Stimulated activated naive CD4-positive, alpha-beta T cell (primary cell): ENCODE data around the gene PHYH.
A peak's percentile ranks its signal among the peaks of the same experiment; 100 is the strongest.
"Not testable (repeated sequence)": the region's sequence is repeated elsewhere in the genome, so short reads cannot be mapped to it uniquely, and the experiment has no call there.

Experiments used
- DNase-seq, 6 experiments: peaks; one replicate each; lab custom pipeline; 2025; lab: John Stamatoyannopoulos, UW

PHYH gene

DNA sequence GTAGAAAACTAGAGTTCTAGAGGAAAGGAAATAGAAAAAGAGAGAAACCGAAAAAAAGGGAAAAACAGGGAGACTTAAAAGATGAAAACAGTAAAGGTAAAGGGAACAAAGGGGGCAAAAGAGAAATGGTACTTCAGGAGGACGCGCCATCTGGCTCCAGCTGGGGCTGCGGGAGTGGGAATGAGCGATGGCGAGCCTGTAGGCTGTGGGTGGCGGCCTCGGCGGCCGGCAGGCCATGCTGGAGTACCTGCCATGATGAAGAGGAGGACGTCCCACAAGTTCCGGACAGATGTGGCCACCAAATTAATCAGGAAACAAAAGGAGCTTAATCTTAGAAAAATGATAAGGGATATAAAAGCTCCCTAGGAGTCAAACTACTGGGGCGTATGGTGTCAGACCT, 21.7 kb upstream of the PHYH start:
- DNase-seq, result no peak

DNA sequence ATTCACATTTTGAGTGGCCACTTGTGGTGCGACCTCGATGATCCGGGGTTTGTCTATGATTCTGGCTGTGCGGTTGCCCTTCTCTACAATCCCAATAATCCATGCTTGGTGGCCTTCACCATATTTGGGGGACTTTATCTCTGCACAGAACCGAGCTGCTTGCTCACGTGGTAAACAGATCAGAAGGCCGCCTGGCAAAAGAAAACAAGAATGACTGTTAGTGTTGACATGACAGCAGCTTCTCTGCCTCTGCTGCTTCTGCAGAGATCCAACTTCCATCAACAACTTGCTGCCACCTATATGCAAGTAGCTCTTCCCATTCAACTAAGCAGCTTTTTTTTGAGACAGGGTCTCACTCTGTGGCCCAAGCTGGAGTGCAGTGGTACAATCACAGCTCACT, 19.3 kb upstream of the PHYH start:
- no peak for DNase-seq

DNA sequence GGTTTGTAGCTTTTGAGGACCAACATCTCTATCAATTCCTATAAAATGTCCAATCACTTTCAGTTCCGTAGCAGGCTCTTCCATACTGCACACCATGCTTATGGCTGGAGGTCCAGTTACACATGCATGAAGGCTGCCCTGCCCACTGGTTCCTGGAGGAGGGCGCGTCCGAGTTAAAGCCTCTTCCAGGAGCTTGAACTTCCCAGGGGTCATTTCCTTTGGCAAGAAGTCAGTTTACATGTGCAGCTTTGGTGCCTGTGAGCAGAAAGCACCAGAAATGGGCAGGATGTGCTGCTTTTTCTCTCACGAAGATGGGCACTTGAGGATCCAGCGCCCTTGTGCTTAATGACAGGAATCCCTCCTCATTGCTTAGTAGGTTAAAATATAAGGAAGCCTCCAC, 17.6 kb upstream of the PHYH start:
- no peak for DNase-seq

DNA sequence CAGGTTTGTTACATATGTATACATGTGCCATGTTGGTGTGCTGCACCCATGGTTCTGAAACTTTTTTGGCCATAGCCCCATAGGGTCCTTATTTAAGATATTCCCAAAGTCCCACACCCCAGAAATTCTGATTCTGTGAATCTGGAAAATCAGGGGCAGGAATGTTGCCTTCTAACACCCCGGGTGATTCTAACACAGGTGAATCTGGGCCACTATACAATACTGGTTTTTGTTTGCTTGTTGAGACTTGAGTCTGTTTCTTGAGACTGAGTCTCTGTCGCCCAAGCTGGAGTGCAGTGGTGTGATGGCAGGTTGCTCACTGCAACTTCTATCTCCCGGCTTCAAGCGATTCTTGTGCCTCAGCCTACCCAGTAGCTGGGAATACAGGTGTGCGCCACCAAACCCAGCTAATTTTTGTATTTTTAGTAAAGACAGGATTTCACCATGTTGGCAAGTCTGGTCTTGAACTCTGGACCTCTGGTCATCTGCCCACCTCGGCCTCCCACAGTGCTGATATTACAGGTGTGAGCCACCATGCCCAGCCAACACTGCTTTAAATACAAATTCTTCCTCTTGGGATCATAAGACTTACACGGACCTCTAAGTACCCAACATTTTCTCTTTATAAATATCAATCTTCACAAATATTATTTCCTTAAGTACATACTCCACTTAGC, 16.9 kb upstream of the PHYH start:
- DNase-seq, result no peak

DNA sequence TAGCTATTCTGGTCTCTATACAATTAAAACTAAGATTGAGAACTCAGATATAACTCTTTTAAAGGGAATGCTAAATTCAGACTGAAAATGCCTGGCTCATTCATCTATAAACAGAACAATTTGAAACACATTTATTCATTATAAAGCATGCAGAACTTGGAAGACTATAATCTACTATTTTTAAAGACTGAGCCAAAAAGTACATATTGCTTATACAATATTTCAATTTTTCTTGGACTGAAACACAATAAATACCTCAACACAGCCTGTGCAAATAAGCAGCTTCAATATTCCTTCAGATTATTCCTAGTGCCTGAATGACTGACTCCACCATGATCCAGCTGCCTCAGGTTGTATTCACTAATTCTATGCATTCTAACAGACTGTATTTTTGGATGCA, 15.5 kb upstream of the PHYH start:
- no peak for DNase-seq

DNA sequence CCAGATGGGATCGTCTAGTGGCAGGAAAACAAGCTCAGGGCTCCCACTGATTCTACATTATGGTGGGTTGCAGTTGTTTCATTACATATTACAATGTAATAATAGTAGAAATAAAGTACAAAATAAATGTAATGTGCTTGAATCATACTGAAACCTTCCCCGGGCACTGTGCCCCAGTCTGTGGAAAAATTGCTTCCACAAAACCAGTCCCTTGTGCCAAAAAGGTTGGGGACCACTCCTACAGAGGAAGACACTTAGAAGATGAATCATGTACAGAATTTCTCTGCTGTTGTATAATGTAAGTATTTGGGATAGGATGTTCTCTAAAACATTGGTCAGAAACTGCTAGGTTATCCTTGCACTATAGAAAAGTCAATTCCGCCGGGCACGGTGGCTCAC, 11.3 kb upstream of the PHYH start:
- no peak for DNase-seq

DNA sequence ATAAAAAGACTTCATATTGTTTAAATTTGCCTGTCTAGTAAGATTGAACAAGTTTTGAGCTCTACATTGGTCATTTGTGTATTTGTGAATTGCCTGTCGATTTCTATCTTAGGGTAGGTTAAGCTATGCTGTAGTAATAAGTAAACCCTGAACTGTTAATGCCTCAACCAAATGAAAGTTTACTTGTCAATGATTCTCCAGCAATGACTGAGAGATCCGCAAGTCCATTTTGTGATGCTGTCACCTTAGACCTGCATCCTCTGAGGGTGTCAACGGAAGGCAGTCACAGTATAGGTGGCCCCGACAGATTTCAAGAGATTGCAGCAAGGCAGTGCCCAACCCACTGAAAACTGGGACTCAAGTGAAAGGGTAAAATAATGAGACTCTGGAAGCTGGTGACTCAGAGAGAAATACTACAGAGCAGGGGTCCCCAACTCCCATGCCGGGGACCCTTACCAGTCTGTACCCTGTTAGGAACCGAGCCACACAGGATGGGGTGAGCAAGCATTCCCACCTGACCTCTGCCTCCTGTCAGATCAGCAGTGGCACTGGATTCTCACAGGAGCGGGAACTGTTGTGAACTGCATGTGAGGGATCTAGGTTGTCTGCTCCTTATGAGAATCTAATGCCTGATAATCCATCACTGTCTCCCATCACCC, 10.8 kb upstream of the PHYH start:
- no peak for DNase-seq

DNA sequence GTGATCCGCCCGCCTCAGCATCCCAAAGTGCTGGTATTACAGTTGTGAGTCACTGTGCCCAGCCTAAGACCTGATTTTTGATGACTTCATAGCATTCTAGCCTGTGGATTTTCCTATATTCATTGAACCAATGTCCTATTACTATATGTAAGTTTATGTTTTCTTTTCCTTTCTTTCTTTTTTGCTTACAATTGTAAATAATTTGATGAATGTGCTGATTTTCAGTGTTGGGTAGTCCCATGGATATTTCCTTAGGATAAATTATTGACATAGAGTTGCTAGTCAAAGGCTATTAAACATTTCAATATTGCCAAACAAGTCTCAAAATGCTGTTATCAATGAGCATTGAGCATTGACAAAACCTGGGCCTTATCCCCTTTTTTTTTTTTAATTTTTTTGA, 9.9 kb upstream of the PHYH start:
- no peak for DNase-seq

DNA sequence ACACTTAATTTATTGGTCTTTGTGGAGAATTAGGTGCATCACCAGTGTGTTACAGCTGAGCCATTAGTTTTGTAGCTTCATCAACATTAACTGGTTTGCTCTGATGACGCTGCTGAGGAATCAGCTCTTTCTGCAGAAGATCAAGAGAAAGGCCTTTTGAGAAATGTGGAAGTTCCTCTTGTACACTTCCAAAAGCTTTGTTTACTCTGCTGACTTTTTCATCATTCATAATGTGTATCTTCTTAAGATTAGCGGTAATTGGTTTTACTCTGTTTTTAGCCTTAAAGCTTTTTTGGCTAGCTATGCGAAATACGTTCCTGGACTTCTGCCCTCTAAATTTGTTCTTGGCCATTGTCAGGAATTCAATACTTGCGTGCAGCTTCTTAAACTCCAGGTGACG, 8.2 kb upstream of the PHYH start:
- DNase-seq, result no peak

DNA sequence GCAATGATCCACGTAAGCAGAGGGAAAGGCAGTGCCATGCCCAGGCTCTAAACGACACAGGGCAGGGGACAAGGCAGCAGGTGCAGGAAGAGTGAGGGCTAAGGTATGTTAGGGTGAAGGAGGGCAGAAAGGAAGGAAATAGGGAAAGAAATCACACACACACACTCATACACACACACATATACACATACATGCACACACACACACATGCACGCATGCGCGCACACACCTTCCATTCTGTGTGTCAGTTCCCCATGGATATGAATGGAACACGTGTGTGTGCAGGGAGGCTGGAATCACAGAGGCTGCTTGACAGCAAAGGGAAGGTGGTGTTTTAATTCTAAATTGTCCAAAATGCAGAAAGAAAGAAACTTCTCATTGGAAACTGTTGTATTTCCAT, 6.2 kb upstream of the PHYH start:
- DNase-seq, result no peak

DNA sequence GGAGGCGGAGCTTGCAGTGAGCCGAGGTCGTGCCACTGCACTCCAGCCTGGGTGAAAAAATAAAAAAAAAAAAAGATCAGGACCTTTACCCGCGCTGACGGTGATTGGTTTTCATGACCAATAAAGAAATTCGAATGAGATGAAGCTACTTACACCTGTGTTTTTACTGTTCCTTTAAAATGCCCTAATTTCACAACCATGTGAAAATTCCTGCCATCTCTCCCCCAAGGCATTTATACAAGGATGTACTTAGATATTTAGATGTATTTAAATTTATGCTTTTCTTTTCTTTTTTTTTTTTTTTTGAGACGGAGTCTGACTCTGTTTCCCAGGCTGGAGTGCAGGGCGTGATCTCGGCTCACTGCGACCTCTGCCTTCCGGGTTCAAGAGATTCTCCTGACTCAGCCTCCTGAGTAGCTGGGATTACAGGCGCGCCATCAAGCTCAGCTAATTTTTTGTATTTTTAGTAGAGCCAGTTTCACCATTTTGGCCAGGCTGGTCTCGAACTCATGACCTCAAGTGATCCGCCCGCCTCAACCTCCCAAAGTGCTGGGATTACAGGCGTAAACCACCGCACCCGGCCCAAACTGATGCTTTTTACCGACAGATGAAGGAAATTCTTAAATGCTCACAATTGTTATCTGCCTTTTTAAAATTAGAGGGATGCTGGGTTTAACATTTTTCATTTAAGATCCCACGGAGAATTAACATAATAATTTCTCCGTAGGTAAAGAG, 3.1 kb upstream of the PHYH start:
- DNase-seq, result no peak

DNA sequence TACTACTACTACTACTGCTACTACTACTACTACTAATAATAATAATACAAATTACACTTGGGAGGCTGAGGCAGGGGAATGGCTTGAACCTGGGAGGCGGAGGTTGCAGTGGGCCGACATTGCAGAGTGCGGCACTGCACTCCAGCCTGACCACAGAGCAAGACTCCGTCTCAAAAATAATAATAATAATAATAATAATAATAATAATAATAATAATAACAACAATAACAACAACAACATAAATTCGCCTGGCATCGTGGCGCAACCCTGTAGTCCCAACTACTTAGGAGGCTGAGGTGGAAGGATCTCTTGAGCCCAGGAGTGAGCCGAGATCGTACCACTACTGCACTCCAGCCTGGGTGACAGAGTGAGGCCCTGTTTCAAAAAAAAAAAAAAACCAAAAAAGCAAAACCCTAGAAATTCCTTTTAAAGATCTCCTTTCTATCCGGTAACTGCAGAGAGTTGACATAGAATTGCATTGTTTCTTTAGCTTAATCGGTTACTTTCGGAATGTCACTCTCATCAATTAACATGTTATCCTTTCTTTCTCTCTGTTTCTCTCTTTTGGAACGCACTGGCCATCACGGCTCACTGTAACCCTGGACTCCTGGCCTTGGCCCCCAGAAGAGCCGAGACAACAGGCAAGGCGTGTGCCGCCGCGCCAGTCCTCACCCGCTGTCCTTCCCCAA, 972 bp downstream of the PHYH start:
- peak in 2 of 6 experiments; percentile 24 to 53 for DNase-seq

DNA sequence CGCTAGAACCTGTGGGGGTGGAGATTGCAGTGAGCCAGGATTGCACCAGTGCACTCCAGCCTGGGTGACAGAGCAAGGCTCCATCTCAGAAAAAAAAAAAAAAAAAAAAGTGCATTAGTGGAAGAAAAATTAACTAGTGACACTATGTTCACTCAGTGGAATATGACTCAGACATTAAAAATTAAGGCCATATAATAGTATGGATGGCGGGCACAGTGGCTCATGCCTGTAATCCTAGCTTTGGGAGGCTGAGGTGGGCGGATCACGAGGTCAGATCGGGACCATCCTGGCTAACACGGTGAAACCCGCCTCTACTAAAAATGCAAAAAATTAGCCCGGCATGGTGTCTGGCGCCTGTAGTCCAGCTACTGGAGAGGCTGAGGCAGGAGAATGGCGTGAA, 3.4 kb downstream of the PHYH start:
- no peak for DNase-seq

DNA sequence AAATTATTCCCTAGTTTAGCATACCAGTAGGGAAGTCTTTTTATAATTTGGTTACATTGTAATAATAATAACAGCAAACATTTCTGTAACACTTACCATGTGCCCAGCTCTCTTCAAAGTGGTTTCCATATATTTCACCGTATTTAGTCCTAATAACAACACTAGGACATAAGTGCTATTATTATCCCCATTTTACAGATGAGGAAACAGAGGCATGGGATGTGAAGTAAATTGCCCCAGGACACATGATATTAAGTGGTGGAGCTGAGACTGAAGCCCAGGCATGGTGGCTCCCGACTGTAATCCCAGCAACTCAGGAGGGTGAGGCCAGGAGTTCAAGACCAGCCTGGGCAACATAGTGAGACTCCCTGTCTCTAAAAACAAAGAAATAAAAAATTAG, 5.1 kb downstream of the PHYH start:
- DNase-seq, result no peak

DNA sequence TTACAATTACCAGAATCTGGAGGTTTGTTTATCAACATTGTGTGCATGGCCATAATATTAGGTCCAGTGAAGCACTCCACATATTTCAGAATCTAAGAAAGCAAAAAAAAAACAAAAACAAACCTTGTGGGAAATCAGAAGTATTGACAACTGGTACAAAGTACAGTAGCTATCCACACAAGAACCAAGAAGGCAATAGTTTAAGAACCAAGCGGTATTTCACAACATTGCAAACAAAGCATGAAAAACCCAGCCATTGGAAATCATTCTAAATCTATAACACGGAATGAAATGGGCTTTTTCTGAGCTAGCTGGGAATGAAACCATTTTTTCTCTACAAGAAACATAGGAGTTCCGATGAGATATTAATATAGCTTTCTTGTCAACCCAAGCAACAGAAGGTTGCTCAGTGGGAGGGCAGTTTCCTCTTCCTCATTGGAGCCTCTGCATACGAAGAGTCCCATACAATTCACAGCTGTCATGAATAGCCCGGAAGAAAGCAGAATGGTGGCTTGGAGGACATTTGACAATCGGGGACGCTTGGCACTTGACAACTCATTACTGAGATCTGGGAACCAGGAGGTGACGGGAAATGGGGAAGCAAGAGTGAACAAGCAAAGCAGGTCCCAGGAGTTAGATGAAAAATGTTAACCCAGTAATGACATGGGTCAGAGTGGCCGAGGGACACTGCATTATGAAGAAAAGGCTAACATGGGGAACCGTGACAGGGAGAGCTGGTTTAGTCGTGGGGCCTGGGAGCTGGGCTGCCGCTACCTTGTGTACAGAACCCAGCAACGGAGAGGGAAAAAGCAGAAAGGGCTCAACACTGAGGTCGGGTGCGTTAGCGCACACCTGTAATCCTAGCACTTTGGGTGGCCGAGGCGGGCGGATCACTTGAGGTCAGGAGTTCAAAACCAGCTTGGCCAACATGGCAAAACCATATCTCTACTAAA, 7.8 kb downstream of the PHYH start:
- no peak for DNase-seq

DNA sequence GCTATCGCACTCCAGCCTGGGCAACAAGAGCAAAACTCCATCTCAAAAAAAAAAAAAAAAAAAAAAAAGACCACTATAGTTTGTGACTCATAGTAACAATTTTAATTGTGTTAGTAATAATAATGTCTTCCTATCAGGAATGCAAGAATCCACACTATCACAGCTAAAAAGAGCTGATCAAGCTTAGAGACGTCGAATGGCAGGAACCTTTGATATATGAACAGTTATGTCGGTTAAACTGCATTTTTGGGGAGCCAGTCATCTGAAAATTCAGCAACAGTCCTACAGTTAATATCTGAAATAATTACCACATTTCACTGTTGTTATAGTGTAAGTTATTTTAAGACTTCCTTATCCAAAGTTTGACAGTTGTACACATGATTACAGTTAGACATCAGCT, 8.8 kb downstream of the PHYH start:
- no peak for DNase-seq

DNA sequence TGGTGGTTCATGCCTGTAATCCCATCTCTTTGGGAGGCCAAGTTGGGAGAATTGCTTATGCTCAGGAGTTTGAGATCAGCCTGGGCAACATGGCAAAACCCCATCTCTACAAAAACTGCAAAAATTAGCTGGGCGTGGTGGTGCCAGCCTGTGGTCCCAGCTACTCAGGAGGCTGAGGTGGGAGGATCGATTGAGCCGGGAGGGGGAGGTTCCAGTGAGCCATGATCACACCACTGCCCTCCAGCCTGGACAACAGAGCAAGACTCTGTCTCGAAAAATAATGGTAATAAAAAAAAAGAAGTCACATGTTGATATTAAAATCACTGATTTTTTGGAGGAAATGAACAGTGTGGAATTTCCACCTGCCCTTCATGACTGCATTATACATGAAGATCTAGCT, 15.8 kb downstream of the PHYH start:
- no peak for DNase-seq

DNA sequence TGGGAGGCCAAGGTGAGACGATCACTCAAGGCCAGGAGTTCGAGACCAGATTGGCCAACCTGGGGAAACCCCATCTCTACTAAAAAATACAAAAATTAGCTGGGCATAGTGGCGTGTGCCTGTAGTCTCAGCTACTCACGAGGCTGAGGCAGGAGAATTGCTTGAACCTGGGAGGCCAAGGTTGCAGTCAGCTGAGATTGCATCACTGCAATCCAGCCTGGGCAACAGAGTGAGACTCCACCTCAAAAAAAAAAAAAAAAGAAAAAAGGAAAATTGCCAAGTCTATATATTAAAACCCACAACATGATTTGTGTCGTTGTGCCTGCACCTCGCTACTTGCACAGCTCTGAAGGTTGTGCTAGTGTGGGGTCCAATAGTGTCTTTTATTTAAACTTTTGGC, 17.5 kb downstream of the PHYH start:
- DNase-seq, result not testable (repeated sequence)

DNA sequence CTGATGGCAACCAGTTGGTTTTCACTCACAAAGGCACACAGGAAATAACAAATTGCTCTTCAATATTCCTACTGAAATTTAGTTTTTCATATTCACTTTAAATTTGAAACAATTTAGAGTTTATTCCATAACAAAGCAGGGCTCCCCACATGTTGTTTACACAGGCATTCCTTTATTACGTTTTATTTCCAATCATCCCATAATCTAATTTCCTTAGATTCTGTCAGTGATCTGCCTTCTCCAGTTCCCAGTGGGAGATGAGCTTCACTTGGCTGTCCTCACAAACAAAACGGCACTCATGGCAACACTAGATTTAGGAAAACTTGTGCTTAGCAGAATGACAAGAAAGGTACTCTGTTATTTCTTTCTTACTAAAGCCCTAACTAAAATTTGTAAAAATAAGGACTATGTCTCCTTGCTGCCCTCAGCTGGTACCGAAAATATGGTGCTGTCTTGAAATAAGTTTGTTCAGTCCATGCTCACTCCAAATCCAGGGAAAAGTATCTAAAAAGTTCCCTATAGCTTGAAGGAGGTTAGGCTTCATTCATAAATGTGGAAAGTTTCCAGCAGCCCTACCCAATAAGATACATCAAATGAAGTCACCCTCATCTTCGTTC, 23.0 kb downstream of the PHYH start:
- DNase-seq, result no peak

DNA sequence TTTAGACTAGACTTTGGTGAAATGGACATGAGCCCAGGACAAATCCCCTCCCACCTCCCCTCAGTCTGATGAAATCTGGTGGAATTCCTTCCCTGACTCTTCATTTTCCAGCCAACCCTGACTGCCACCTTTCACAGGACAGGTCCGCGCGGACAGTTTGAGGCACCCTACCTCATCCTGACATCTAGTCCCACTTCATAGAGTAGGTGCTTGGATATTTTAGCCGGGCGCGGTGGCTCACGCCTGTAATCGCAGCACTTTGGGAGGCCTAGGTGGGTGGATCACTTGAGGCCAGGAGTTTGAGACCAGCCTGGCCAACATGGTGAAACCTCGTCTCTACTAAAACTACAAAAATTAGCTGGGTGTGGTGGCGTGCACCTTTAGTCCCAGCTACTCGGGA, 23.7 kb downstream of the PHYH start:
- DNase-seq, result not testable (repeated sequence)

DNA sequence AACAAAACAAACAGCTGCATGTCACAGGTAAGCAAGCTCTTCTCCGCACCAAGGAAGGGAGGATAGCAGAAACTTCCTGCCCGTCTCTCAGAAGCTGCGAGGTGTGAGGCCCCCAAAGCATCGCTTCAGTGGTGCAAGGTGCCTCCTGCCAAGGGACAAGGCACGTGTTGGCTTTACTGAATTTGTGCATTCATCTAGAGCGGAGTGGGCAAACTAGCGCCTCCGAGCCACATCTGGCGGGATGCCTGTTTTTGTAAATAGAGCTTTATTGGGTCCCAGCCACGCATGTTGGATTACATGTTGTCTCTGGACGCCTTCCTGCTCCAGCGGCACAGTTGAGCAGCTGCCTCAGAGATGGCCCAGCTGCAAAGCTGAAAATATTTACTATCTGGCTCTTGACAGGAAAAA, 27.7 kb downstream of the PHYH start:
- no peak for DNase-seq
